DND-41 (cell line): Measurements from ENCODE around the gene CHSY1.

Experiments used
- ATAC-seq: fragments of 200-7000 bp; cut with Tn5 transposase; 3 replicates; pipeline ENCODE4 v1.9.1; 2021; ENCODE audit warnings: low read depth; ENCODE audit not compliant: insufficient read depth
- DNase-seq: peaks from one replicate; pipeline ENCODE4 v3.0.0-alpha.2; 2020
- H2AFZ ChIP-seq: 2 replicates; pipeline ENCODE4 v1.6.0; 2012; ENCODE audit warnings: low read depth, low read length
- H3K27ac ChIP-seq: 2 replicates; pipeline ENCODE4 v1.5.1; 2012; ENCODE audit warnings: low read length, inconsistent platforms
- H3K27me3 ChIP-seq: fragments of 200-600 bp; sonication (generic); 2 replicates; pipeline ENCODE4 v1.6.0; 2012; ENCODE audit warnings: low read length, mild to moderate bottlenecking, inconsistent platforms; ENCODE audit not compliant: insufficient read depth, poor library complexity
- H3K36me3 ChIP-seq: 2 replicates; pipeline ENCODE4 v1.5.1; 2012; ENCODE audit warnings: low read length, inconsistent platforms; ENCODE audit not compliant: insufficient read depth
- H3K4me1 ChIP-seq: 2 replicates; pipeline ENCODE4 v1.5.1; 2012; ENCODE audit warnings: mild to moderate bottlenecking, low read length; ENCODE audit not compliant: insufficient read depth
- H3K4me2 ChIP-seq: 2 replicates; pipeline ENCODE4 v1.6.0; 2012; ENCODE audit warnings: mild to moderate bottlenecking, moderate library complexity, low read length, inconsistent platforms; ENCODE audit not compliant: insufficient read depth
- H3K4me3 ChIP-seq, 2 experiments: fragments of 200-600 bp in 1 of 2; shearing (Covaris generic) in 1 of 2; 2 replicates each; pipeline ENCODE4 v1.5.1; 2012 to 2016; ENCODE audit warnings: inconsistent platforms in 2 of 2, low read length in 2 of 2, mild to moderate bottlenecking in 2 of 2, low read depth in 1 of 2, moderate library complexity in 1 of 2
- H3K79me2 ChIP-seq: 2 replicates; pipeline ENCODE4 v1.6.0; 2012; ENCODE audit warnings: low read length, inconsistent platforms; ENCODE audit not compliant: insufficient read depth
- H3K9ac ChIP-seq: 2 replicates; pipeline ENCODE4 v1.6.0; 2012; ENCODE audit warnings: low read depth, mild to moderate bottlenecking, inconsistent platforms, low read length, moderate library complexity
- H3K9me3 ChIP-seq: 2 replicates; pipeline ENCODE4 v1.5.1; 2012; ENCODE audit warnings: low read length, moderate library complexity, mild to moderate bottlenecking, inconsistent platforms; ENCODE audit not compliant: insufficient read depth, severe bottlenecking
- H4K20me1 ChIP-seq: 2 replicates; pipeline ENCODE4 v1.6.0; 2012; ENCODE audit warnings: low read length; ENCODE audit not compliant: insufficient read depth
- CTCF ChIP-seq: IDR thresholded peaks from 2 replicates; pipeline ENCODE4 v1.5.1; 2012; ENCODE audit warnings: borderline replicate concordance, low read length, moderate library complexity, mild to moderate bottlenecking; ENCODE audit not compliant: poor library complexity, severe bottlenecking; ENCODE audit errors: extremely low read depth
- EZH2 ChIP-seq: IDR thresholded peaks from 3 replicates; pipeline ENCODE4 v1.6.1; 2012; ENCODE audit warnings: borderline replicate concordance, low read depth, mild to moderate bottlenecking, moderate library complexity, low read length, inconsistent platforms; ENCODE audit not compliant: severe bottlenecking

CHSY1 gene

GRCh38 chr15:101159936-101160815, 91.7 kb downstream of the CHSY1 start:
- peaks cover 6% of the 10 kb centered on the region for H3K9me3 ChIP-seq
- DNase-seq, result no peak
- ATAC-seq, result no peak
- no peaks in the 10 kb centered on the region for H3K79me2 ChIP-seq
- TF ChIP-seq EZH2 (no peak), CTCF (no peak)
- H3K27ac ChIP-seq, result no peak overlapping the region
- no peaks in the 10 kb centered on the region for H3K4me1 ChIP-seq
- no peak overlapping the region for H3K4me3 ChIP-seq
- H4K20me1 ChIP-seq, result no peaks in the 10 kb centered on the region
- H3K9ac ChIP-seq, result no peak overlapping the region
- no peaks in the 10 kb centered on the region for H3K36me3 ChIP-seq
- no peaks in the 10 kb centered on the region for H3K27me3 ChIP-seq
- H3K4me2 ChIP-seq, result no peak overlapping the region
- H2AFZ ChIP-seq, result no peak overlapping the region

GRCh38 chr15:101159096-101159935, 92.5 kb downstream of the CHSY1 start:
- Histone ChIP-seq H3K4me2 (no peak overlapping the region), H3K79me2 (no peaks in the 10 kb centered on the region), H3K4me3 (no peak overlapping the region), H4K20me1 (no peaks in the 10 kb centered on the region), H3K9ac (no peak overlapping the region), H2AFZ (no peak overlapping the region), H3K9me3 (peaks cover under 1% of the 10 kb centered on the region), H3K4me1 (no peaks in the 10 kb centered on the region), H3K36me3 (no peaks in the 10 kb centered on the region), H3K27me3 (no peaks in the 10 kb centered on the region), H3K27ac (no peak overlapping the region)
- TF ChIP-seq EZH2 (no peak), CTCF (no peak)
- ATAC-seq (no peak), DNase-seq (no peak)

GRCh38 chr15:101158166-101159095, 93.4 kb downstream of the CHSY1 start:
- no peaks in the 10 kb centered on the region for H3K4me1 ChIP-seq

More at GRCh38 chr15:101158166-101159095, 93.4 kb downstream of the CHSY1 start:
- Histone ChIP-seq H2AFZ (no peak overlapping the region), H3K9ac (no peak overlapping the region), H3K27me3 (no peaks in the 10 kb centered on the region), H4K20me1 (no peaks in the 10 kb centered on the region), H3K79me2 (no peaks in the 10 kb centered on the region), H3K27ac (no peak overlapping the region), H3K36me3 (no peaks in the 10 kb centered on the region), H3K4me2 (no peak overlapping the region), H3K9me3 (no peaks in the 10 kb centered on the region), H3K4me3 (no peak overlapping the region)
- TF ChIP-seq EZH2 (no peak), CTCF (no peak)
- no peak for ATAC-seq
- no peak for DNase-seq
